Body of pancreas (tissue), 4 donors: ENCODE results near the gene BRSK1.

ENCODE experiments used
- POLR2A ChIP-seq, 3 donors: fragments of 450-650 bp; IDR thresholded peaks; one replicate each; pipeline ENCODE4 v1.6.1; 2016; ENCODE audit warnings: antibody characterized with exemption in 3 of 3, mild to moderate bottlenecking in 2 of 3
- TF ChIP-seq, protein P1 (sequence below), 7 experiments: fragments of 450-650 bp in 4 of 7; fragments of 200-600 bp in 3 of 7; sonication (generic) in 3 of 7; IDR thresholded peaks; one replicate each; pipeline ENCODE4 v1.5.1; 2016 to 2019; ENCODE audit warnings: antibody characterized with exemption in 7 of 7

DNA sequence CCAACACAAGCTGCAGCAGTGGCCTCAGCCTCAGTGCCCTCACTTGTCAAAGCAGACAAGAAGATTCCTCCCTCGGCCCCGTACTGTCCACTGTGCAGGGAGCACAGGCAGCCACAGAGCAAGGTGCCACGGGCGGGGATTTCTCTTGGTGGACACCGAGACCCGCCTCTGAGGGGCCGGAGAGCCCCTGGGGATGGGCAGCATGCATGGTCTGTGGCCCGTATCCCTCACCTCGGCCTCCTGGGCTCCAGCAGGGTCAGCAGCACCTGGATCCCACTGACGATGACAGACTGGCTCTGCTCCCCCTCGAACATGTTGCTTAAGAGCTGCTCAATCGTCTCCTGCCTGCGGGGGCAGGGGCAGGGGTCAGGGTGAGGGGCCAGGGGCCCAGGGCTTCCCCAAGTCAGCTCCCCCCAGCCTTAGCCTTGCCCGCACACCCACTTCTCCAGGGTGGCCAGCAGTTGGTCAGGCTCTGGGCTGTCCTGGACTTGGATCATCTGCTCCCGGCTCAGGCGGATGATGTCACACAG lies 41.8 kb upstream of the BRSK1 start:
- TF ChIP-seq, protein P1, sequence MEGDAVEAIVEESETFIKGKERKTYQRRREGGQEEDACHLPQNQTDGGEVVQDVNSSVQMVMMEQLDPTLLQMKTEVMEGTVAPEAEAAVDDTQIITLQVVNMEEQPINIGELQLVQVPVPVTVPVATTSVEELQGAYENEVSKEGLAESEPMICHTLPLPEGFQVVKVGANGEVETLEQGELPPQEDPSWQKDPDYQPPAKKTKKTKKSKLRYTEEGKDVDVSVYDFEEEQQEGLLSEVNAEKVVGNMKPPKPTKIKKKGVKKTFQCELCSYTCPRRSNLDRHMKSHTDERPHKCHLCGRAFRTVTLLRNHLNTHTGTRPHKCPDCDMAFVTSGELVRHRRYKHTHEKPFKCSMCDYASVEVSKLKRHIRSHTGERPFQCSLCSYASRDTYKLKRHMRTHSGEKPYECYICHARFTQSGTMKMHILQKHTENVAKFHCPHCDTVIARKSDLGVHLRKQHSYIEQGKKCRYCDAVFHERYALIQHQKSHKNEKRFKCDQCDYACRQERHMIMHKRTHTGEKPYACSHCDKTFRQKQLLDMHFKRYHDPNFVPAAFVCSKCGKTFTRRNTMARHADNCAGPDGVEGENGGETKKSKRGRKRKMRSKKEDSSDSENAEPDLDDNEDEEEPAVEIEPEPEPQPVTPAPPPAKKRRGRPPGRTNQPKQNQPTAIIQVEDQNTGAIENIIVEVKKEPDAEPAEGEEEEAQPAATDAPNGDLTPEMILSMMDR (IDR thresholded peaks at IDR 0.05): no peak
- no peak for TF ChIP-seq POLR2A (IDR thresholded peaks at IDR 0.05)
